Activated B cell treated with CpG ODN at 0.5 μM for 24 hours (primary cell): Measurements from ENCODE around the gene ABCG2. TPM values are rescaled to one million over a fixed set of nuclear protein-coding genes. Genes with fewer than 3 reads are reported as not detected.

Experiments used
- ATAC-seq: fragments of 200-7000 bp; cut with Tn5 transposase; one replicate; pipeline ENCODE4 v1.10.0; 2021; ENCODE audit warnings: low read depth, mild to moderate bottlenecking, moderate library complexity
- CTCF ChIA-PET: fragments of 350-600 bp; sonication (Branson Sonifier 250); formaldehyde crosslinking; loops from one replicate; lab custom pipeline; 2021; ENCODE audit warnings: antibody characterized with exemption; lab: Charles Lee
- POLR2A ChIA-PET: fragments of 350-600 bp; sonication (Branson Sonifier 250); formaldehyde crosslinking; loops from one replicate; lab custom pipeline; 2021; ENCODE audit warnings: antibody characterized with exemption; lab: Charles Lee
- DNase-seq: peaks from one replicate; pipeline ENCODE4 v3.0.0; 2022
- H3K27ac Mint-ChIP-seq: one replicate; pipeline ENCODE4 v1.8.0; 2020; ENCODE audit warnings: mixed read lengths
- H3K27me3 Mint-ChIP-seq: one replicate; pipeline ENCODE4 v1.8.0; 2021; ENCODE audit warnings: mixed read lengths
- H3K36me3 Mint-ChIP-seq: one replicate; pipeline ENCODE4 v1.8.0; 2021; ENCODE audit warnings: low read depth, mixed read lengths
- H3K4me1 Mint-ChIP-seq: one replicate; pipeline ENCODE4 v1.8.0; 2021; ENCODE audit warnings: mixed read lengths
- H3K4me3 Mint-ChIP-seq: one replicate; pipeline ENCODE4 v1.8.0; 2020; ENCODE audit warnings: mild to moderate bottlenecking, mixed read lengths
- H3K9me3 Mint-ChIP-seq: one replicate; pipeline ENCODE4 v1.8.0; 2020; ENCODE audit warnings: mixed read lengths
- CTCF ChIP-seq: fragments of 200-600 bp; IDR thresholded peaks from one replicate; pipeline ENCODE4 v1.8.0; 2022; ENCODE audit warnings: antibody characterized with exemption, mild to moderate bottlenecking
- intact Hi-C: fragments of 100-400 bp; cut with micrococcal nuclease; formaldehyde crosslinking; loops from one replicate; pipeline ENCODE4 v1.15.1; 2024
- total RNA-seq: library from RNA; stranded (reverse); gene quantifications from 2 replicates; pipeline ENCODE4 v1.2.3, GENCODE V29; 2022

ABCG2 gene
- total RNA-seq, 1 donor from 2014 or later = 0.13 TPM

- H3K9me3 Mint-ChIP-seq = no peaks in the 10 kb centered on the region
- CTCF ChIA-PET = no interaction called here
- H3K36me3 Mint-ChIP-seq = peaks cover 14% of the 10 kb centered on the region
- TF ChIP-seq CTCF = no peak
- POLR2A ChIA-PET = no interaction called here
- H3K27me3 Mint-ChIP-seq = no peaks in the 10 kb centered on the region
- DNase-seq (no peak), ATAC-seq (no peak)
- H3K4me3 Mint-ChIP-seq = no peak overlapping the region
- H3K27ac Mint-ChIP-seq = no peak overlapping the region
- H3K4me1 Mint-ChIP-seq = no peaks in the 10 kb centered on the region
- intact Hi-C loops = no loop called here
These were observed 115.4 kb downstream of the ABCG2 start for GRCh38 chr4:88043001-88043400.

GRCh38 chr4:88041626-88042025, 116.8 kb downstream of the ABCG2 start:
- no peak for TF ChIP-seq CTCF
- no peak for ATAC-seq
- DNase-seq = no peak
- intact Hi-C loops = no loop called here
- H3K27me3 Mint-ChIP-seq = no peaks in the 10 kb centered on the region
- POLR2A ChIA-PET = no interaction called here
- H3K4me3 Mint-ChIP-seq = no peak overlapping the region
- CTCF ChIA-PET = no interaction called here
- no peaks in the 10 kb centered on the region for H3K9me3 Mint-ChIP-seq
- H3K4me1 Mint-ChIP-seq = no peaks in the 10 kb centered on the region
- no peak overlapping the region for H3K27ac Mint-ChIP-seq
- H3K36me3 Mint-ChIP-seq = peaks cover 18% of the 10 kb centered on the region

GRCh38 chr4:88040707-88041106, 117.7 kb downstream of the ABCG2 start:
- no peak for TF ChIP-seq CTCF
- H3K4me1 Mint-ChIP-seq = no peaks in the 10 kb centered on the region

More at GRCh38 chr4:88040707-88041106, 117.7 kb downstream of the ABCG2 start:
- intact Hi-C loops = no loop called here
- Mint-ChIP-seq H3K36me3 (peaks cover 17% of the 10 kb centered on the region), H3K4me3 (no peak overlapping the region), H3K27me3 (no peaks in the 10 kb centered on the region), H3K9me3 (no peaks in the 10 kb centered on the region), H3K27ac (no peak overlapping the region)
- CTCF ChIA-PET = no interaction called here
- DNase-seq = no peak
- ATAC-seq = no peak
- POLR2A ChIA-PET = no interaction called here

Other genes starting within 250 kb of the ABCG2 start
- not detected in 2 replicates for gene SPP1, start 182.9 kb downstream of the ABCG2 start, total RNA-seq
- gene PKD2, start 151.0 kb downstream of the ABCG2 start, total RNA-seq = 4.2 and 6.2 TPM in 2 replicates
- gene PPM1K, start 125.9 kb upstream of the ABCG2 start, total RNA-seq = 72.1 and 76.6 TPM in 2 replicates
- gene HERC6, start 220.2 kb upstream of the ABCG2 start, total RNA-seq = 11.4 and 12.2 TPM in 2 replicates